GM19467 (cell line): ENCODE results near the gene CEMP1.
"Not testable (repeated sequence)": the region's sequence is repeated elsewhere in the genome, so short reads cannot be mapped to it uniquely, and the experiment has no call there.

Experiments used
- ATAC-seq: cut with Tn5 transposase; IDR thresholded peaks from one replicate; pipeline ENCODE4 v1.9.1; 2021; ENCODE audit warnings: mild to moderate bottlenecking, moderate library complexity; ENCODE audit not compliant: unreplicated experiment

CEMP1 gene

GRCh38 chr16:2537451-2538379 is 6.5 kb upstream of the CEMP1 start, which contains the start of gene PDPK1:
TSS of gene PDPK1 (plus strand) at chr16:2538021. CDS start at chr16:2538113, 92 bp downstream.
- ATAC-seq = peak; percentile 73

GRCh38 chr16:2535625-2536013 is 4.4 kb upstream of the CEMP1 start:
- no peak for ATAC-seq

GRCh38 chr16:2534335-2534734 is 3.1 kb upstream of the CEMP1 start:
- ATAC-seq = not testable (repeated sequence)

GRCh38 chr16:2533912-2534311 is 2.7 kb upstream of the CEMP1 start:
- ATAC-seq = no peak

- ATAC-seq = not testable (repeated sequence)
Measured at GRCh38 chr16:2533142-2533755, 2.0 kb upstream of the CEMP1 start.

GRCh38 chr16:2532494-2533141 is 1.4 kb upstream of the CEMP1 start:
- ATAC-seq = no peak

GRCh38 chr16:2531696-2532493 is 687 bp upstream of the CEMP1 start:
- ATAC-seq = peak; percentile 68

GRCh38 chr16:2530629-2531318 is 434 bp downstream of the CEMP1 start:
- no peak for ATAC-seq

GRCh38 chr16:2529961-2530628 is 1.1 kb downstream of the CEMP1 start:
- ATAC-seq = no peak

GRCh38 chr16:2529061-2529931 is 1.9 kb downstream of the CEMP1 start:
- no peak for ATAC-seq

GRCh38 chr16:2528161-2529060 is 2.8 kb downstream of the CEMP1 start:
- no peak for ATAC-seq

GRCh38 chr16:2527784-2528100 is 3.5 kb downstream of the CEMP1 start:
- no peak for ATAC-seq

GRCh38 chr16:2527071-2527783 is 4.0 kb downstream of the CEMP1 start:
- ATAC-seq = no peak

GRCh38 chr16:2526135-2526534 is 5.1 kb downstream of the CEMP1 start:
- ATAC-seq = no peak

GRCh38 chr16:2524339-2524938 is 6.8 kb downstream of the CEMP1 start:
- no peak for ATAC-seq

- ATAC-seq = no peak
Measured at GRCh38 chr16:2523801-2524231, 7.4 kb downstream of the CEMP1 start.
